ENCODE data around the gene TCF25. TPM values are rescaled to one million over a fixed set of nuclear protein-coding genes. Genes with fewer than 3 reads are reported as not detected.

Gene TCF25
- total RNA-seq, 2 experiments from 2014 or later, result 306 to 307 TPM

GRCh38 chr16:89903908-89904515, 30.6 kb downstream of the TCF25 start:
- H3K27ac ChIP-seq (ENCODE audit: low read depth in 1 of 2, low read length in 2 of 2), result no peak overlapping the region
- ATAC-seq (ENCODE audit: poor library complexity) (no peak), DNase-seq (no peak)
- no peaks in the 10 kb centered on the region for H3K27me3 Mint-ChIP-seq
- H3K27ac Mint-ChIP-seq, result no peak overlapping the region
- no peak for TF ChIP-seq CTCF (IDR thresholded peaks at IDR 0.05)
- H3K4me3 Mint-ChIP-seq, result no peak overlapping the region
- intact Hi-C loops (cut with DNase I, micrococcal nuclease), result no loop called here
- ChIA-PET POLR2A (no interaction called here), CTCF (no interaction called here)
- no peaks in the 10 kb centered on the region for H3K27me3 ChIP-seq (ENCODE audit: control insufficient read depth in 1 of 2, insufficient read depth in 2 of 2, low read length in 2 of 2)
- no peaks in the 10 kb centered on the region for H3K4me1 ChIP-seq (ENCODE audit: insufficient read depth, low read length)
- H3K36me3 Mint-ChIP-seq (ENCODE audit: low read depth), result peaks cover 62% of the 10 kb centered on the region
- no peaks in the 10 kb centered on the region for H3K9me3 ChIP-seq (ENCODE audit: control insufficient read depth in 1 of 2, insufficient read depth in 1 of 2, low read length in 2 of 2)
- peaks cover 72% of the 10 kb centered on the region for H3K36me3 ChIP-seq (ENCODE audit: insufficient read depth, low read length)
- no peak overlapping the region for H3K4me3 ChIP-seq (ENCODE audit: low read length)
- H3K4me1 Mint-ChIP-seq (ENCODE audit: low read depth), result no peaks in the 10 kb centered on the region
- H3K9me3 Mint-ChIP-seq, result no peaks in the 10 kb centered on the region

GRCh38 chr16:89904606-89905510, 31.5 kb downstream of the TCF25 start:
- Mint-ChIP-seq H3K4me1 (ENCODE audit: low read depth) (peaks cover 3% of the 10 kb centered on the region), H3K4me3 (no peak overlapping the region), H3K36me3 (ENCODE audit: low read depth) (peaks cover 60% of the 10 kb centered on the region), H3K27me3 (no peaks in the 10 kb centered on the region), H3K27ac (no peak overlapping the region), H3K9me3 (no peaks in the 10 kb centered on the region)
- no peak overlapping the region for H3K4me3 ChIP-seq (ENCODE audit: low read length)
- no peak for TF ChIP-seq CTCF (IDR thresholded peaks at IDR 0.05)
- peaks cover 3% of the 10 kb centered on the region for H3K4me1 ChIP-seq (ENCODE audit: insufficient read depth, low read length)
- intact Hi-C loops (cut with DNase I, micrococcal nuclease), result no loop called here
- ATAC-seq (ENCODE audit: poor library complexity), result no peak
- no peaks in the 10 kb centered on the region for H3K9me3 ChIP-seq (ENCODE audit: control insufficient read depth in 1 of 2, insufficient read depth in 1 of 2, low read length in 2 of 2)
- no peak for DNase-seq
- CTCF ChIA-PET, result no interaction called here
- no peaks in the 10 kb centered on the region for H3K27me3 ChIP-seq (ENCODE audit: control insufficient read depth in 1 of 2, insufficient read depth in 2 of 2, low read length in 2 of 2)
- peaks cover 66% of the 10 kb centered on the region for H3K36me3 ChIP-seq (ENCODE audit: insufficient read depth, low read length)
- no peak overlapping the region for H3K27ac ChIP-seq (ENCODE audit: low read depth in 1 of 2, low read length in 2 of 2)
- POLR2A ChIA-PET, result no interaction called here

GRCh38 chr16:89905511-89906139, 32.2 kb downstream of the TCF25 start:
- DNase-seq, result peak in 1 of 14 experiments; percentile 21
- H3K27ac Mint-ChIP-seq, result no peak overlapping the region
- Histone ChIP-seq H3K4me1 (ENCODE audit: insufficient read depth, low read length) (peaks cover 11% of the 10 kb centered on the region), H3K9me3 (ENCODE audit: control insufficient read depth in 1 of 2, insufficient read depth in 1 of 2, low read length in 2 of 2) (no peaks in the 10 kb centered on the region), H3K4me3 (ENCODE audit: low read length) (no peak overlapping the region), H3K27ac (ENCODE audit: low read depth in 1 of 2, low read length in 2 of 2) (no peak overlapping the region), H3K36me3 (ENCODE audit: insufficient read depth, low read length) (peaks cover 60% of the 10 kb centered on the region), H3K27me3 (ENCODE audit: control insufficient read depth in 1 of 2, insufficient read depth in 2 of 2, low read length in 2 of 2) (no peaks in the 10 kb centered on the region)
- CTCF ChIA-PET, result no interaction called here
- no peaks in the 10 kb centered on the region for H3K9me3 Mint-ChIP-seq
- intact Hi-C loops (cut with DNase I, micrococcal nuclease), result no loop called here
- H3K4me1 Mint-ChIP-seq (ENCODE audit: low read depth), result peaks cover 3% of the 10 kb centered on the region
- peaks cover 58% of the 10 kb centered on the region for H3K36me3 Mint-ChIP-seq (ENCODE audit: low read depth)
- H3K27me3 Mint-ChIP-seq, result no peaks in the 10 kb centered on the region
- ATAC-seq (ENCODE audit: poor library complexity), result no peak
- POLR2A ChIA-PET, result no interaction called here
- no peak for TF ChIP-seq CTCF (IDR thresholded peaks at IDR 0.05)
- no peak overlapping the region for H3K4me3 Mint-ChIP-seq
